Measurements from ENCODE around the gene GGN.

GGN gene

DNA sequence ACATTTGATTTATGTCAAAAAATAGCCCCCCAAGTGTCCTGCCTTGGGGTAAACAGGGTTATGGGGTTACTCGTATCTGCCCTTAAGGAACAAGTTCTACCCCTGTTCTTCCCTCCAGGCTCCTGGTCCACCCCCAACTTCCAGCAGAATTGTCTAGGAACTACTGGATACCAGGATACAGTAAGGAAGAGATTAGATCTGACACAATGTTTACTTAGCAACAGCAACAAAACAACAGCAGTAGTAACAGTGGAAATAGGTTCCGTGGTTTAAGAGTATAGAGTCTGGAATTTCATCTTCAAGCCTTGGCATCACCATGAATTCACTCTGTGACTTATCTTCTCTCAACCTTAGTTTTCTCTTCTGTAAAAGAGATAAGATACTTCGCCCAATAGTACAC is 13.3 kb upstream of the GGN start:
- peak; percentile 34 for DNase-seq (ENCODE audit: low read depth)
- H3K4me3 ChIP-seq (ENCODE audit: low read depth, low read length) = no peak overlapping the region
- TF ChIP-seq, protein P1, sequence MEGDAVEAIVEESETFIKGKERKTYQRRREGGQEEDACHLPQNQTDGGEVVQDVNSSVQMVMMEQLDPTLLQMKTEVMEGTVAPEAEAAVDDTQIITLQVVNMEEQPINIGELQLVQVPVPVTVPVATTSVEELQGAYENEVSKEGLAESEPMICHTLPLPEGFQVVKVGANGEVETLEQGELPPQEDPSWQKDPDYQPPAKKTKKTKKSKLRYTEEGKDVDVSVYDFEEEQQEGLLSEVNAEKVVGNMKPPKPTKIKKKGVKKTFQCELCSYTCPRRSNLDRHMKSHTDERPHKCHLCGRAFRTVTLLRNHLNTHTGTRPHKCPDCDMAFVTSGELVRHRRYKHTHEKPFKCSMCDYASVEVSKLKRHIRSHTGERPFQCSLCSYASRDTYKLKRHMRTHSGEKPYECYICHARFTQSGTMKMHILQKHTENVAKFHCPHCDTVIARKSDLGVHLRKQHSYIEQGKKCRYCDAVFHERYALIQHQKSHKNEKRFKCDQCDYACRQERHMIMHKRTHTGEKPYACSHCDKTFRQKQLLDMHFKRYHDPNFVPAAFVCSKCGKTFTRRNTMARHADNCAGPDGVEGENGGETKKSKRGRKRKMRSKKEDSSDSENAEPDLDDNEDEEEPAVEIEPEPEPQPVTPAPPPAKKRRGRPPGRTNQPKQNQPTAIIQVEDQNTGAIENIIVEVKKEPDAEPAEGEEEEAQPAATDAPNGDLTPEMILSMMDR (conservative IDR thresholded peaks at IDR 0.05; ENCODE audit: low read depth, low read length) = no peak

DNA sequence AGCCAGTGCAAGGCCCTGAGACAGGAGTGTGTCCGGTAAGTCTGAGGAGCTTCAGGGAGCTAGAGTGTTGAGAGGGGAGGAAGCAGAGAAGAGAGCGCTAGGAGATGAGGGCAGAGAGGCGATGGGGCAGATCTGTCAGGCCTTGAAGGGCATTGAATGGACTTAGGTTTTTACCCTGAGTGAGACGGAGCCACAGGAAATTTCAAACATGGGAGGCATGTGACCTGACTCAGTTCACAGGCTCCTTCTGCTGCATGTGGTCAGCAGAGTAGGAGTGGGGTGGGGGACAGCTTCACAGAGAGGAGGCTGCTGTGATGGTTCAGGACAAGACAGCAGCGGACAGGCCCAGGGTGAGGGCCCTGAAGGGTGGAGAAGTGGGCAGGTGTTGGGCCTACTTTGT is 12.5 kb upstream of the GGN start:
- H3K4me3 ChIP-seq (ENCODE audit: low read depth, low read length) = no peak overlapping the region
- DNase-seq (ENCODE audit: low read depth) = no peak
- TF ChIP-seq, protein P1 (conservative IDR thresholded peaks at IDR 0.05; ENCODE audit: low read depth, low read length) = no peak

DNA sequence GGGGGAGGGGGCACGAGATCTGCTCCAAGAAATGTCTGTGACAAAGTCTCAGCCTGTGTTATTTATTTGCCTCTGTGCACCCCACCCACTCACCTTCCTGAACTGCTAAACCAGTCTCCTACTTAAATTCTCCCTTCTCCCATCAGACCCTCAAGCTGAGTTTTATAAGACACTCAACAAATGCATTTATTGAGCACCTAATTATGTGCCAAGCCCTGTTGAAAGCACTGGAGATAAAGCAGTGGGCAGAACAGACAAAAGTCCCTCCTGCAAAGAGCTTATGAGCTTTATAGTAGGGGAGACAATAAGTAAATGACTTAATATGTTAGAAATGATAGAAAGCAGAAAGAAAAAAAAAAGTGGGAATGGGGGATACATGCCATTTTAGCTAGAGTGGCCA is 11.7 kb upstream of the GGN start:
- H3K4me3 ChIP-seq (ENCODE audit: low read depth, low read length) = no peak overlapping the region
- TF ChIP-seq, protein P1 (conservative IDR thresholded peaks at IDR 0.05; ENCODE audit: low read depth, low read length) = no peak
- DNase-seq (ENCODE audit: low read depth) = no peak

DNA sequence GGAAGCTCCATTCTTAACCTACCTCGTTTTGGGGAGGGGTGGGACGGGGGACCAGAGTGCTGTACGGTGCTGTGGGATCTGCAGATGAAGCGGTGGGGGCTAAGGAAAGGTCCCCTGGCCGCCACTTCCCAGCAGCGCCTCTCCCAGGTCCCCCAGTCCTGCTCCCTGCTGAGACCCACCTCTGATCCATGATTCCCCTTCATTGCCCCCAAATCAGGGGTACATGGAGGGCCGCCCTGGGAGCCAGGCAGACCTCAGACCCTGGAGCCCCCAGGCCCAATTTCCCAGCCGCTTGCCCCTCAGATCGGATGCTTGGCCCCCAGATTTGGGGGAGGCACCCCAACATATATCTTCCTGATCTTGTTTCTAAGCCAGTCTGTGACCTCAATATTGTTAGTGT is 11.2 kb upstream of the GGN start:
- DNase-seq (ENCODE audit: low read depth) = no peak
- H3K4me3 ChIP-seq (ENCODE audit: low read depth, low read length) = no peak overlapping the region
- TF ChIP-seq, protein P1 (conservative IDR thresholded peaks at IDR 0.05; ENCODE audit: low read depth, low read length) = no peak

DNA sequence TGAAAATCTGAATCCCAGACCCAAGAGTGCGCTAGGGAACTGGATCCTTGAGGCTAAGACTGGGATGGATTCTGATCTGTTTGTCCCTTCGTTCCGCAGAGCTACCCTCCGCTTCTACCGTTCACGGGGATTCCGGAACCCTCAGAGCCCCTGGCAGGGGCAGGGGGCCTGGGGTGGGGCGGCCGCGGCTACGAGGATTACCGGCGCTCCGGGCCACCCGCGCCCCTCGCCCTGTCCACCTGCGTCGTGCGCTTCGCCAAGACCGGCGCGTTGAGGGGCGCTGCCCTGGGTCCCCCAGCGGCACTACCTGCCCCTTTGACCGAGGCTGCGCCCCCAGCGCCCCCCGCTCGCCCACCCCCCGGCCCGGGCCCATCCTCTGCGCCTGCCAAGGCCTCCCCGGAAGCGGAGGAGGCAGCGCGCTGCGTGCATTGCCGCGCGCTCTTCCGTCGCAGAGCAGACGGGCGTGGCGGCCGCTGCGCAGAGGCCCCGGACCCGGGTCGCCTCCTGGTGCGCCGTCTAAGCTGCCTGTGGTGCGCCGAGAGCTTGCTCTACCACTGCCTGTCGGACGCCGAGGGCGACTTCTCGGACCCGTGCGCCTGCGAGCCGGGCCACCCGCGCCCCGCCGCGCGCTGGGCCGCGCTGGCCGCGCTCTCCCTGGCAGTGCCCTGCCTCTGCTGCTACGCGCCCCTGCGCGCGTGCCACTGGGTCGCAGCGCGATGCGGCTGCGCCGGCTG is 7.7 kb upstream of the GGN start:
- no peak for DNase-seq (ENCODE audit: low read depth)
- TF ChIP-seq, protein P1 (conservative IDR thresholded peaks at IDR 0.05; ENCODE audit: low read depth, low read length) = no peak
- peak overlapping the region; percentile 33 for H3K4me3 ChIP-seq (ENCODE audit: low read depth, low read length)

DNA sequence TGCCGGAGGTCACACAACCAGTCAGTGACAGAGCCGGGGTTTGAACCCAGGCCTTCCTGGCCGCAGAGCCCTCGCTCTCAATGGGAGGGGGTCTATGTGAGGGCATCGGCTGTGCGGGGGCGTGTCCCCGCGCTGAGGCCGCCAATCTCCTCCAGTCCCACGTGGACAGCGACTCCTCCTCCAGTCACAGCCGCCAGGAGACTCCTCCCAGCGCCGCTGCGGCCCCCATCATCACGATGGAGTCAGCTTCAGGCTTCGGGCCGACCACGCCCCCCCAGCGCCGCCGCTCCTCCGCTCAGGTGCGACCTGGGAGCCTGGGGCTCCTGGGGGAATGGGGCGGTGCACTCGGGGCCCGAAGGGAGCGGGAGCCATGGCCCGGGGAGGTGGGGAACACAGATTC is 6.7 kb upstream of the GGN start:
- peak; percentile 57 for DNase-seq (ENCODE audit: low read depth)
- H3K4me3 ChIP-seq (ENCODE audit: low read depth, low read length) = peak overlapping the region; percentile 49
- TF ChIP-seq, protein P1 (conservative IDR thresholded peaks at IDR 0.05; ENCODE audit: low read depth, low read length) = no peak

DNA sequence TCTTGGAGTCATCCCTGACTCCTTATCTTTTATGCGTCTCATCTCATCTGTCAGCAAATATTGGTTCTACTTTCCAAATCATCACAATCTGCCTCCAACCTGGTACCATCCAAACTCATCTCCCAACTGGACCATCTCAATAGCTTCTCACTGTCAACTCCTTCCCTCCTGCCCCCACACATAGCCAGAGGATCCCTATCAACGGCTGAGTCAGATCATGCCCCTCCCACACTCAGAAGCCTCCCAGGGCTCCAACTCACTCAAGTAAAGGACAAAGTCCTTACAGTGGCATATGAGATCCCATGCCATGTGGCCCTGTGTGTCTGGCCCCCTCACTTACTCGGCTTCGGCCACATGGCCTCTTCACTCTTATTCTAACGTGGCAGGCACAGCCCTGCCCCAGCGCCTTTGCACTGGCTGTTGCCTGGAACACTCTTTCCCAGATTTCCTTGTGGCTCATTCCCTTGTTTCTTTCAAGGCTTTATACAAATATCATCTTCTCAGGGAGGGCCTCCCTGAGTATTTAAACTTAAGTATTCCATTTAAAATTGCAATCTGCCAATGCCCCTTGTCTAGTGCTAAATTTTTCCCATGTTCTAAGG is 5.0 kb upstream of the GGN start:
- H3K4me3 ChIP-seq (ENCODE audit: low read depth, low read length) = no peak overlapping the region
- TF ChIP-seq, protein P1 (conservative IDR thresholded peaks at IDR 0.05; ENCODE audit: low read depth, low read length) = no peak
- DNase-seq (ENCODE audit: low read depth) = peak; percentile 41

Measured in choroid plexus epithelial cell (primary cell).